ENCODE measurements around the gene MAPRE2.

Gene MAPRE2

GRCh38 chr18:35171315-35171987 is 130.2 kb downstream of the MAPRE2 start:
- Histone ChIP-seq H3K36me3 (ENCODE audit: insufficient read depth) (no peaks in the 10 kb centered on the region), H4K20me1 (ENCODE audit: insufficient read depth) (no peaks in the 10 kb centered on the region), H3K4me1 (ENCODE audit: low read depth, poor library complexity, severe bottlenecking) (no peaks in the 10 kb centered on the region), H3K4me2 (no peak overlapping the region), H3K9ac (no peak overlapping the region), H3K27ac (no peak overlapping the region), H3K79me2 (ENCODE audit: insufficient read depth, low read depth) (no peaks in the 10 kb centered on the region), H3K27me3 (ENCODE audit: insufficient read depth, low read depth) (no peaks in the 10 kb centered on the region), H3K4me3 (IDR thresholded peaks at IDR 0.05; ENCODE audit: insufficient read depth, low read depth, low read length) (no peak overlapping the region), H2AFZ (ENCODE audit: low read depth) (no peak overlapping the region)
- TF ChIP-seq, protein P1, sequence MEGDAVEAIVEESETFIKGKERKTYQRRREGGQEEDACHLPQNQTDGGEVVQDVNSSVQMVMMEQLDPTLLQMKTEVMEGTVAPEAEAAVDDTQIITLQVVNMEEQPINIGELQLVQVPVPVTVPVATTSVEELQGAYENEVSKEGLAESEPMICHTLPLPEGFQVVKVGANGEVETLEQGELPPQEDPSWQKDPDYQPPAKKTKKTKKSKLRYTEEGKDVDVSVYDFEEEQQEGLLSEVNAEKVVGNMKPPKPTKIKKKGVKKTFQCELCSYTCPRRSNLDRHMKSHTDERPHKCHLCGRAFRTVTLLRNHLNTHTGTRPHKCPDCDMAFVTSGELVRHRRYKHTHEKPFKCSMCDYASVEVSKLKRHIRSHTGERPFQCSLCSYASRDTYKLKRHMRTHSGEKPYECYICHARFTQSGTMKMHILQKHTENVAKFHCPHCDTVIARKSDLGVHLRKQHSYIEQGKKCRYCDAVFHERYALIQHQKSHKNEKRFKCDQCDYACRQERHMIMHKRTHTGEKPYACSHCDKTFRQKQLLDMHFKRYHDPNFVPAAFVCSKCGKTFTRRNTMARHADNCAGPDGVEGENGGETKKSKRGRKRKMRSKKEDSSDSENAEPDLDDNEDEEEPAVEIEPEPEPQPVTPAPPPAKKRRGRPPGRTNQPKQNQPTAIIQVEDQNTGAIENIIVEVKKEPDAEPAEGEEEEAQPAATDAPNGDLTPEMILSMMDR (conservative IDR thresholded peaks at IDR 0.05; ENCODE audit: low read depth, low read length), result no peak

- Histone ChIP-seq H2AFZ (ENCODE audit: low read depth) (no peak overlapping the region), H3K79me2 (ENCODE audit: insufficient read depth, low read depth) (no peaks in the 10 kb centered on the region), H3K9ac (no peak overlapping the region), H4K20me1 (ENCODE audit: insufficient read depth) (no peaks in the 10 kb centered on the region), H3K27me3 (ENCODE audit: insufficient read depth, low read depth) (no peaks in the 10 kb centered on the region), H3K4me3 (IDR thresholded peaks at IDR 0.05; ENCODE audit: insufficient read depth, low read depth, low read length) (no peak overlapping the region), H3K27ac (no peak overlapping the region), H3K36me3 (ENCODE audit: insufficient read depth) (no peaks in the 10 kb centered on the region), H3K4me1 (ENCODE audit: low read depth, poor library complexity, severe bottlenecking) (no peaks in the 10 kb centered on the region), H3K4me2 (no peak overlapping the region)
- TF ChIP-seq, protein P1 (conservative IDR thresholded peaks at IDR 0.05; ENCODE audit: low read depth, low read length), result no peak
These were observed 130.8 kb downstream of the MAPRE2 start for GRCh38 chr18:35172009-35172408.

DNA sequence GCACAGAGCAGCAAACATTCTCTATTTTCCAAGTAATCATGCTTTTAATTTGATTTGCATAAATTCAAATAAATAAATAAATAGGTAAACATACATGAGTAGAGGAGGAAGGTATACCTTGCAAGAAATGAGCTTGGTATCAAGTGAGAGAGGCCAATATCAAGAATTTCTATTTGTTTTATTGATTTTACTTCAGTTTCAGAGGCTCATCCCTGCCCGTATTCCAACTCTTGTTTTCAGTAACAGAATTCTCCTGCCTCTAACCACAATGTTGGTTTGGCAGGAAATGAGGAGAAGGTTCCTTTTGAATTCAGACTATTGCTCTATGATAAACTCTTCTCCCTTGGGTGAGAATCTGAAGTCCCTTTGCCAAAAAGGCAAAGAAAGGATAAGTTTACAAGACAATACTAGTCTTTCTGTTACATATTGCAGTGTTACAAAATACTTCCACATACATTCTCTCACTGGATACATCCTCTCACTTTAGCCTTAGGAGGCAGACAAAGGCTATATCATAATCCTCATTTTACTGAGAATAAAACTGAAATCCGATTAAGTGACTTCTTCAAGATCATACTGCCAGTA is 131.3 kb downstream of the MAPRE2 start:
- H4K20me1 ChIP-seq (ENCODE audit: insufficient read depth), result no peaks in the 10 kb centered on the region
- H2AFZ ChIP-seq (ENCODE audit: low read depth), result no peak overlapping the region
- no peak overlapping the region for H3K9ac ChIP-seq
- H3K79me2 ChIP-seq (ENCODE audit: insufficient read depth, low read depth), result no peaks in the 10 kb centered on the region
- TF ChIP-seq, protein P1 (conservative IDR thresholded peaks at IDR 0.05; ENCODE audit: low read depth, low read length), result no peak
- H3K36me3 ChIP-seq (ENCODE audit: insufficient read depth), result no peaks in the 10 kb centered on the region
- no peak overlapping the region for H3K27ac ChIP-seq
- no peaks in the 10 kb centered on the region for H3K4me1 ChIP-seq (ENCODE audit: low read depth, poor library complexity, severe bottlenecking)
- H3K4me2 ChIP-seq, result no peak overlapping the region
- H3K27me3 ChIP-seq (ENCODE audit: insufficient read depth, low read depth), result no peaks in the 10 kb centered on the region
- no peak overlapping the region for H3K4me3 ChIP-seq (IDR thresholded peaks at IDR 0.05; ENCODE audit: insufficient read depth, low read depth, low read length)

GRCh38 chr18:35174093-35174731 is 133.0 kb downstream of the MAPRE2 start:
- Histone ChIP-seq H2AFZ (ENCODE audit: low read depth) (no peak overlapping the region), H3K79me2 (ENCODE audit: insufficient read depth, low read depth) (no peaks in the 10 kb centered on the region), H3K27me3 (ENCODE audit: insufficient read depth, low read depth) (no peaks in the 10 kb centered on the region), H4K20me1 (ENCODE audit: insufficient read depth) (no peaks in the 10 kb centered on the region), H3K4me1 (ENCODE audit: low read depth, poor library complexity, severe bottlenecking) (no peaks in the 10 kb centered on the region), H3K4me3 (IDR thresholded peaks at IDR 0.05; ENCODE audit: insufficient read depth, low read depth, low read length) (no peak overlapping the region), H3K9ac (no peak overlapping the region), H3K36me3 (ENCODE audit: insufficient read depth) (no peaks in the 10 kb centered on the region), H3K4me2 (no peak overlapping the region), H3K27ac (no peak overlapping the region)
- TF ChIP-seq, protein P1 (conservative IDR thresholded peaks at IDR 0.05; ENCODE audit: low read depth, low read length), result no peak
